ENCODE data around the gene TMEM89.

The TMEM89 gene

DNA sequence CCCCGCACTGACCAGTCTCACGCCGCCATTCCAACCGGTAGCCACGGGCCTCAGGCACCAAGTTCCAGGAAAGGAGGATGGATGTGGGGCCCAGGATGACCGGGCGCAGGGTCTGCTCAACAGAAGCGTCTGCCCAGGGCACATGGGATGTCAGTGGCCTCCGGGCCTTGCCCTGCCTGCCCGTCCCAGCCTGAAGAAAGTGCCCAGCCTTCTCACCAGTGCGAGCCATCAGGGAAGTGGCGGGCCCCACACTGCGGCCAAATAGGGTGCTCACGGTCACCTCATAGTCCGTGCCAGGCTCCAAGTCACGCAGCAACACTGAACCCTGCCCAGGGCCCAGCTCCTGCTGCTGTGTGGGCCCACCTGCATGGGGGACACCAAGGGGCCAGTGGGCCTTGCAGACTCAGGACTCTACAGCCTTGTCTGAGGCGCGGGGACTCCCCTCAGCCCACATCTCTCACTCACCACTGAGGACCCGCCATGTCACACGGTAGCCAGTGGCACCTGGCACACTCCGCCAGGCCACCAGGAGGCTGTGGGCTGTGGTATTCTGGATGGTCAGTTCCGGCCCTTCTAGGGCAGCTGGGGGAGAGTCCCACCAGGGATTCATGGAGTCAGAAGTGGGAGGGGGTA, 29.6 kb downstream of the TMEM89 start:
- no peak overlapping the region for H3K4me3 ChIP-seq
- no peak overlapping the region for H3K9ac ChIP-seq (ENCODE audit: insufficient read length)
- H3K36me3 ChIP-seq (ENCODE audit: insufficient read depth, low read length) = no peaks in the 10 kb centered on the region
- no peak for DNase-seq (ENCODE audit: low read depth, low spot score)
- TF ChIP-seq POLR2AphosphoS5 (IDR thresholded peaks at IDR 0.05; ENCODE audit: borderline replicate concordance, low read depth, low read length) (no peak), FOXP2 (optimal IDR thresholded peaks at IDR 0.05; ENCODE audit: control extremely low read depth, extremely low read length, insufficient read depth) (no peak), EZH2 (IDR thresholded peaks at IDR 0.05) (no peak)
- H3K27ac ChIP-seq = no peak overlapping the region
- no peaks in the 10 kb centered on the region for H3K9me3 ChIP-seq (ENCODE audit: low read depth, low read length)

DNA sequence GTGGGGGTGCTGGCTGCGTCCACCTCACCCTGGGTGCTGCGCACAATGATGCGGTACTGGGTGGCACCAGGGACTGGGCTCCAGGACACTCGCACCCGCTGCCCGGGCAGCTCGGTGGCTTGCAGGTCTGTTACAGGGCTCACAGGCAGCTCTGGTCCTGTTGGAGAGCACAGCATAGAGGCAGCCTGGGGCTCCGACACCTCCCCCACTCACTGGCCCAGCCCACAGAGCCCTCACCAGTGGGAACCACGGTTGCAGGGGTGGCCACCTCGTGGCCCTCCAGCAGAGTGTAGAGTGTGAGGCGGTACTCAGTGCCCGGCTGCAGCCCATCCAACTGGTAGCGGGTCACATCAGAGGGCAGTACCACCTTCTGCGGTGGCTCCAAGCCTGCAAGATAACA, 30.1 kb downstream of the TMEM89 start:
- no peaks in the 10 kb centered on the region for H3K9me3 ChIP-seq (ENCODE audit: low read depth, low read length)
- no peak for DNase-seq (ENCODE audit: low read depth, low spot score)
- TF ChIP-seq EZH2 (IDR thresholded peaks at IDR 0.05) (no peak), POLR2AphosphoS5 (IDR thresholded peaks at IDR 0.05; ENCODE audit: borderline replicate concordance, low read depth, low read length) (no peak), FOXP2 (optimal IDR thresholded peaks at IDR 0.05; ENCODE audit: control extremely low read depth, extremely low read length, insufficient read depth) (no peak)
- H3K36me3 ChIP-seq (ENCODE audit: insufficient read depth, low read length) = no peaks in the 10 kb centered on the region
- no peak overlapping the region for H3K4me3 ChIP-seq
- no peak overlapping the region for H3K9ac ChIP-seq (ENCODE audit: insufficient read length)
- H3K27ac ChIP-seq = no peak overlapping the region

DNA sequence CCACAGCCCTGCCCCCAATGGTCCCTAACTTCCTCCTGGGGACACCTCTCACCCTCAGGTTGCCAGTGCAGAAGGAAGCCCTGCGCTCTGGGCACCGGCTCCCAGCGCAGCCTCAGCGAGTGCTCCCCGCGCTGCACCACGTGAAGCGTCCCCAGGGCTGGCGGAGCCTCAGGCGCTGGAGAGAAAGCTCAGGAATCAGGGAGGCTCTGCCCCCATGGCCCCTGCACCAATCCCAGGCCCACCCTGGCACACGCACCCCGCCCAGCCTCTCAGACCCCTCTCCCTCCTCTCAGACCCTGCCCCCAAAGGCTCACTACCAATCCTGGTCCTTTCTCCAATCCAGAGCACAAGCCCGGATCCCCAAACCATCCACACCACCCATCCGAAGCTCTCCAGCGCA, 33.3 kb downstream of the TMEM89 start:
- TF ChIP-seq EZH2 (IDR thresholded peaks at IDR 0.05) = no peak
- no peak for TF ChIP-seq POLR2AphosphoS5 (IDR thresholded peaks at IDR 0.05; ENCODE audit: borderline replicate concordance, low read depth, low read length)
- TF ChIP-seq FOXP2 (optimal IDR thresholded peaks at IDR 0.05; ENCODE audit: control extremely low read depth, extremely low read length, insufficient read depth) = no peak
- H3K36me3 ChIP-seq (ENCODE audit: insufficient read depth, low read length) = no peaks in the 10 kb centered on the region
- H3K27ac ChIP-seq = no peak overlapping the region

DNA sequence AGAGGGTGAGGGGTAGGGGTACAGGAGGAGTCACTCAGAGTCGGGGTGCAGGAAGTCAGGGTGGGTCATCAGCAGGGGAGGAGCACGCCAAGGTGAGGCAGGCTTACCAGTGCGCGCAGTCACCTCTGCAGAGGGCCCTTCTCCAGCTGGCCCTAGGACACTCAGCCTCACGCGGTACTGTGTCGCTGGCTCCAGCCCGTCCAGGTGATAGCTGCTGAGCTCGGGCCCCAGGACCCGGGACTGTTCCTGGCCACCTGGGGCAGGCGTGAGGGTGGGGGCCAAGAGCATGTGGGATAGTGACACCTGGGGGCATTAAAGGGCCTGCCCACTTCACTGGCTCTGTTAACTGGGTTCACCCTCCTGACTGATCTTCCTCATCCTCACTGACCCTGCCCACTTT, 33.9 kb downstream of the TMEM89 start:
- no peak for DNase-seq (ENCODE audit: low read depth, low spot score)
- H3K9ac ChIP-seq (ENCODE audit: insufficient read length) = no peak overlapping the region
- no peaks in the 10 kb centered on the region for H3K36me3 ChIP-seq (ENCODE audit: insufficient read depth, low read length)
- no peaks in the 10 kb centered on the region for H3K9me3 ChIP-seq (ENCODE audit: low read depth, low read length)
- H3K27ac ChIP-seq = no peak overlapping the region
- no peak overlapping the region for H3K4me3 ChIP-seq
- TF ChIP-seq POLR2AphosphoS5 (IDR thresholded peaks at IDR 0.05; ENCODE audit: borderline replicate concordance, low read depth, low read length) = no peak
- TF ChIP-seq FOXP2 (optimal IDR thresholded peaks at IDR 0.05; ENCODE audit: control extremely low read depth, extremely low read length, insufficient read depth) = no peak
- TF ChIP-seq EZH2 (IDR thresholded peaks at IDR 0.05) = no peak

More for the DNA sequence above, 33.3 kb downstream of the TMEM89 start:
- no peak for DNase-seq (ENCODE audit: low read depth, low spot score)
- Histone ChIP-seq H3K9ac (ENCODE audit: insufficient read length) (no peak overlapping the region), H3K4me3 (no peak overlapping the region), H3K9me3 (ENCODE audit: low read depth, low read length) (no peaks in the 10 kb centered on the region)

DNA sequence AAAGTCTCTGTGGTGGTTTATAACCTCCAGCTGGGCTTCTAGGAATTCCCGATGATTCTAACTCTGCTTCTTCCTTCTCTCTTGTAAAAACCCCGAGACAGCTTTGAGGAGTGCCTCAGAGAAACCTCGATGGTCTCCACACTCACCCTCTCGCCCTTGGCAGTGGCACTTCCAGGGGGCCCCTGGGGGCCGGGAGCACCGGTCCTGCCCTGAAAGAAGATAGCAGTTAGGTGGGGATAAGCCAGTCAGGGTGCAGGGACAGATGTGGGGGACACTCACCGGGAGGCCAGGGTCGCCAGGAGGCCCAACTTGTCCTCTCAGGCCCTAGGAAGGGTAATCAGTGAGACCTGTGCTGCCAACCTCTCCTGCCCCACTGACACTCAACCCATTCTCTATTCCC, 36.2 kb downstream of the TMEM89 start:
- Histone ChIP-seq H3K4me3 (no peak overlapping the region), H3K27ac (no peak overlapping the region), H3K36me3 (ENCODE audit: insufficient read depth, low read length) (no peaks in the 10 kb centered on the region), H3K9ac (ENCODE audit: insufficient read length) (no peak overlapping the region), H3K9me3 (ENCODE audit: low read depth, low read length) (no peaks in the 10 kb centered on the region)
- no peak for TF ChIP-seq EZH2 (IDR thresholded peaks at IDR 0.05)
- no peak for TF ChIP-seq FOXP2 (optimal IDR thresholded peaks at IDR 0.05; ENCODE audit: control extremely low read depth, extremely low read length, insufficient read depth)
- TF ChIP-seq POLR2AphosphoS5 (IDR thresholded peaks at IDR 0.05; ENCODE audit: borderline replicate concordance, low read depth, low read length) = no peak
- no peak for DNase-seq (ENCODE audit: low read depth, low spot score)

DNA sequence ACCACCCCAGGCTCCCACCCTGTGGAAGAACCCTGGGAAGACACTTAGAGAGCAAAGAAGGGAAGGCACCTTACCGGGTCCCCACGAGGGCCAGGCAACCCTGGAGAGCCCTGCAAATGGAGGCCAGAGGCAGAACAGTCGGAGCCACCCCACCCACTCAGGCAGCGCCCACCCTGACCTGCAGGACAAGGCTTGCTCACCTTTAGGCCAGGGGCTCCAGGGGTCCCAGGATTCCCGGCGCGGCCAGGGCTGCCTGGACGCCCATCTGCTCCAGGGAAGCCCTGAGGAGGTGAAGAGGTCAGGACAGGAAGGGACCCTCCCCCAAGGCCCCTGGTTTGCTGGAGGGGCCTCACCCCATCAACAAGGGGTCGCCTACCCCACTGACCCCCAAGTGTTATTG, 36.7 kb downstream of the TMEM89 start:
- no peaks in the 10 kb centered on the region for H3K9me3 ChIP-seq (ENCODE audit: low read depth, low read length)
- TF ChIP-seq FOXP2 (optimal IDR thresholded peaks at IDR 0.05; ENCODE audit: control extremely low read depth, extremely low read length, insufficient read depth) (no peak), POLR2AphosphoS5 (IDR thresholded peaks at IDR 0.05; ENCODE audit: borderline replicate concordance, low read depth, low read length) (no peak), EZH2 (IDR thresholded peaks at IDR 0.05) (no peak)
- no peak overlapping the region for H3K4me3 ChIP-seq
- no peak overlapping the region for H3K9ac ChIP-seq (ENCODE audit: insufficient read length)
- no peaks in the 10 kb centered on the region for H3K36me3 ChIP-seq (ENCODE audit: insufficient read depth, low read length)
- no peak for DNase-seq (ENCODE audit: low read depth, low spot score)
- no peak overlapping the region for H3K27ac ChIP-seq

DNA sequence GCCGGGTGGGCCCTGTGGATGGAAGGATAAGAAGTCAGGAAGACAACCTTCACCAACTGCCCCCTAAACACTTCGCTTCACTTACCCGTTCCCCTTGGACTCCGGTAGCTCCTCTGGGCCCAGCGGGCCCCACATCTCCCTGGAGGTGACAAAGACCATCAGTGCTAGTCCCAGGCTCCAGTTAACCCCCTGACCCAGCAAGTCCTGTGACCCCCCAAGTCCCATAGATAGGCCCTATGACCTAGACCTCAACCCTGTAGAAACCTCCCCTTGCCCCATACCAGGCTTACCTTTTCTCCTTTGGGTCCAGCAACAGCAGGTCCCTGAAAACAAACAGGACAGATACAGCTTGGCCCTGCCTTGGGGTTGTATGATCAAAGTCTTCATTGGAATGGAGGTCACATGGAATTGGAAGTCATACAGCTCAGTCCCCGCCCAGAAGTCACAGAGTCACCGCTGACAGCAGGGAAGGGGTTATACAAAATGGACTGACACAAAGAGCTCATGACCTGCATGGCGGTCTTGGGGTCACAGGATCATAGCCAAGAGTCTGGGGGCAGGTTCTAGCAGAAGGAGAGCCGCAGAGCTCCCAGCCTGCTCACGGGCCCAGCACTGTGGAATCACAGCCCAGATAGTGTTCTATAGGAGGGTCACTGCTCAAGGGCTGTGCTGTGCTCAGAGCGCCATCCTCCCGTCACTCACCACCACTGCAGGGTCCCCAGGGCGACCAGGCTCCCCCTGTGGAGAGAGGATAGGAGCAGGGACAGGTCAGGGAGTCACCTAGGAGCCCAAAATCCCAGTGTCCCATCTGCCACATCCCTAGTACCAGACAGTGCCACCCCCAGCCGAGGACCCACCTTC, 39.7 kb downstream of the TMEM89 start:
- no peak overlapping the region for H3K27ac ChIP-seq
- no peak overlapping the region for H3K9ac ChIP-seq (ENCODE audit: insufficient read length)
- TF ChIP-seq POLR2AphosphoS5 (IDR thresholded peaks at IDR 0.05; ENCODE audit: borderline replicate concordance, low read depth, low read length) (no peak), FOXP2 (optimal IDR thresholded peaks at IDR 0.05; ENCODE audit: control extremely low read depth, extremely low read length, insufficient read depth) (no peak), EZH2 (IDR thresholded peaks at IDR 0.05) (no peak)
- DNase-seq (ENCODE audit: low read depth, low spot score) = no peak
- H3K9me3 ChIP-seq (ENCODE audit: low read depth, low read length) = no peaks in the 10 kb centered on the region
- no peak overlapping the region for H3K4me3 ChIP-seq
- H3K36me3 ChIP-seq (ENCODE audit: insufficient read depth, low read length) = no peaks in the 10 kb centered on the region

DNA sequence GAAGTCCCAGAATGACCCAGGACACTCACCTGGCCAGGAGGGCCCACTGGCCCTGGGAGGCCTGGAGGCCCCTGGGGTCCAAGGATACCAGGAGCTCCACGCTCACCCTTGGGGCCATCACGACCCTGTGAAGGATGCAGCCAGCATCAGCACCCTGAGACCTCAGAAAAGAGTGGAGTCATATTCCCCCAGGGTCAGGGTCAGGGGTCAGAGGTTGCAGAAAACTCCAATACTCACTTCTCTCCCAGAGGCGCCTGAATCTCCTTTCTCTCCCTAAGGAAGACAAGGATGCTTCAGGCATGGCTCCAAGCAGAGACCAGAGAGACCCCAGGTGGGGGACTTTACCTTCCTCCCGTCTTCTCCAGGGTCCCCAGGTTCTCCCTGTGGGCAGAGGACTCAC, 44.9 kb downstream of the TMEM89 start:
- no peak overlapping the region for H3K27ac ChIP-seq
- no peaks in the 10 kb centered on the region for H3K9me3 ChIP-seq (ENCODE audit: low read depth, low read length)
- H3K36me3 ChIP-seq (ENCODE audit: insufficient read depth, low read length) = no peaks in the 10 kb centered on the region
- no peak overlapping the region for H3K4me3 ChIP-seq
- no peak for DNase-seq (ENCODE audit: low read depth, low spot score)
- no peak overlapping the region for H3K9ac ChIP-seq (ENCODE audit: insufficient read length)
- TF ChIP-seq POLR2AphosphoS5 (IDR thresholded peaks at IDR 0.05; ENCODE audit: borderline replicate concordance, low read depth, low read length) (no peak), EZH2 (IDR thresholded peaks at IDR 0.05) (no peak), FOXP2 (optimal IDR thresholded peaks at IDR 0.05; ENCODE audit: control extremely low read depth, extremely low read length, insufficient read depth) (no peak)

Data from SK-N-MC (cell line).